Stimulated activated memory B cell treated with anti-CD40 and anti-IgM and Interleukin-4, amounts not matched to agents 10 μg/mL and 1 μg/mL and 100 μg/mL, for 72 hours (primary cell): ENCODE results near the gene SLC5A6.

Source experiments
- ATAC-seq: fragments of 150-1000 bp; cut with Tn5 transposase; 2 replicates; pipeline ENCODE4 v1.10.0; 2021
- H3K27ac Mint-ChIP-seq: one replicate; pipeline ENCODE4 v1.8.0; 2022; ENCODE audit warnings: mild to moderate bottlenecking, mixed read lengths
- H3K27me3 Mint-ChIP-seq: one replicate; pipeline ENCODE4 v1.8.0; 2022; ENCODE audit warnings: mixed read lengths
- H3K36me3 Mint-ChIP-seq: one replicate; pipeline ENCODE4 v1.8.0; 2022; ENCODE audit warnings: mixed read lengths
- H3K4me1 Mint-ChIP-seq: one replicate; pipeline ENCODE4 v1.8.0; 2022; ENCODE audit warnings: mixed read lengths
- H3K4me3 Mint-ChIP-seq: one replicate; pipeline ENCODE4 v1.8.0; 2022; ENCODE audit warnings: mild to moderate bottlenecking, moderate library complexity, mixed read lengths
- H3K9me3 Mint-ChIP-seq: one replicate; pipeline ENCODE4 v1.8.0; 2022; ENCODE audit warnings: mixed read lengths

SLC5A6 gene

GRCh38 chr2:27219091-27219490, 7.0 kb upstream of the SLC5A6 start:
- ATAC-seq = no peak
- Mint-ChIP-seq H3K36me3 (peaks cover 48% of the 10 kb centered on the region), H3K27ac (no peak overlapping the region), H3K27me3 (no peaks in the 10 kb centered on the region), H3K4me3 (no peak overlapping the region), H3K9me3 (no peaks in the 10 kb centered on the region), H3K4me1 (peaks cover 34% of the 10 kb centered on the region)

DNA sequence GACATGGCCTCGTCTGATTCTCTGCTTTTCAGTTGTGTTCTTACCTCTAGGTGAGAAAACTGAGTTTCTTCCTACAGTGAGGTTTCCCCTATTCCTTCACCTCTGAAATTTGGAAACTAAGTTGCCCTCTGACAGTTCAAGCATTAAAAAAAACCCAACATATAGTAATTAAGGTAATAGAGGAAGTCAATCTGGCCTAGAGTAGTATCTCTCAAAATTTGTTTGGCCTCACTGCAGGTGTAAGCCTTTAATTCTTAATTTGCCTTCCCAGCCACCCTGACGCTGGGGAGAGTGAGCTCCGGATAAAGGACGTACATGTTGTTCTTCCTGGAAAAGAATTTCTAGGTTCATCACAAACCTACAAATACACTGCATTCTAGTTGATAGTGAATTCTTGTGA, 6.5 kb upstream of the SLC5A6 start:
- no peak for ATAC-seq
- H3K27ac Mint-ChIP-seq = no peak overlapping the region
- peak overlapping the region; percentile 19 for H3K4me3 Mint-ChIP-seq
- peaks cover 36% of the 10 kb centered on the region for H3K4me1 Mint-ChIP-seq
- H3K36me3 Mint-ChIP-seq = peaks cover 47% of the 10 kb centered on the region
- no peaks in the 10 kb centered on the region for H3K27me3 Mint-ChIP-seq
- H3K9me3 Mint-ChIP-seq = no peaks in the 10 kb centered on the region

DNA sequence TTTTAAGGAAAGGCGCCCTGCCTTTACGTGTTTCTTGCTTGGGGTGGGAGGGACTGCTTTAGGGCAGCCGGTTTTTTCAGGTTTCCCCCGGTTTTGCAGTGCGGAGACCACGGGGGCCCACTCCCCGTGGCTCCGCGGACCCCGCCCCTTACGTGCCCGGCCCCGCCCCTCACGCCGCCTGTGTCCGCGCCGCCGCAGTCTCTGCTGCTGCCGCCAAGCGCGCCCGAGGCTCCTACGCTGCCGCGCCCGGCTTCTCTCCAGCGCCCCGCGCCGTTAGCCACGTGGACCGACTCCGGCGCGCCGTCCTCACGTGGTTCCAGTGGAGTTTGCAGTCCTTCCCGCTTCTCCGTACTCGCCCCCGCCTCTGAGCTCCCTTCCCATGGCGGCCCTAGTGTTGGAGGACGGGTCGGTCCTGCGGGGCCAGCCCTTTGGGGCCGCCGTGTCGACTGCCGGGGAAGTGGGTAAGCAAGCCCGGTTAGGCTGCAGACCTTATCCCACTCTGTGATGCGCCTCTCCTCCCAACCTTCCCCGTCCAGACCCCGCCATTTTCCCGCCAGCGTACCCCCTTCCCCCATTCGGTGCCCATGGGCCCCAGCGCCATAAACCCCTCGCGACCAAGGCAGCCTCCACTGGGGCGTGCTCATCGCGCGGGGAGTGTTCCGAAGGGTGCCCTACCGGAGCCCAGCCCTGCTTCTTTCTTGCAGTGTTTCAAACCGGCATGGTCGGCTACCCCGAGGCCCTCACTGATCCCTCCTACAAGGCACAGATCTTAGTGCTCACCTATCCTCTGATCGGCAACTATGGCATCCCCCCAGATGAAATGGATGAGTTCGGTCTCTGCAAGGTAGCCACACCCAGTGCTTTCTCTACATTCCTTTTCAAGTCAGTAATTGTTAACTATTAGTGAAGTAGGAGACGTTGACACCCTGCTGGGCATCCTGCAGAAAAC, 5.4 kb upstream of the SLC5A6 start, which contains the start of gene CAD:
Gene CAD, plus strand, starts transcription at position 197 of the 949 bp plus-strand sequence. Its CDS starts 183 bp downstream, at position 380.
- no peaks in the 10 kb centered on the region for H3K27me3 Mint-ChIP-seq
- peak; percentile 95 for ATAC-seq
- peak within 1 kb of the TSS; percentile 96 for H3K4me3 Mint-ChIP-seq
- H3K4me1 Mint-ChIP-seq = peaks cover 48% of the 10 kb centered on the region
- H3K27ac Mint-ChIP-seq = peak within 1 kb of the TSS; percentile 96
- no peaks in the 10 kb centered on the region for H3K9me3 Mint-ChIP-seq
- peaks cover 35% of the 10 kb centered on the region for H3K36me3 Mint-ChIP-seq

GRCh38 chr2:27216416-27217137, 4.5 kb upstream of the SLC5A6 start:
- Mint-ChIP-seq H3K27ac (peak overlapping the region; percentile 96), H3K4me1 (peaks cover 48% of the 10 kb centered on the region), H3K36me3 (peaks cover 26% of the 10 kb centered on the region), H3K27me3 (no peaks in the 10 kb centered on the region), H3K9me3 (no peaks in the 10 kb centered on the region), H3K4me3 (peak overlapping the region; percentile 96)
- no peak for ATAC-seq

DNA sequence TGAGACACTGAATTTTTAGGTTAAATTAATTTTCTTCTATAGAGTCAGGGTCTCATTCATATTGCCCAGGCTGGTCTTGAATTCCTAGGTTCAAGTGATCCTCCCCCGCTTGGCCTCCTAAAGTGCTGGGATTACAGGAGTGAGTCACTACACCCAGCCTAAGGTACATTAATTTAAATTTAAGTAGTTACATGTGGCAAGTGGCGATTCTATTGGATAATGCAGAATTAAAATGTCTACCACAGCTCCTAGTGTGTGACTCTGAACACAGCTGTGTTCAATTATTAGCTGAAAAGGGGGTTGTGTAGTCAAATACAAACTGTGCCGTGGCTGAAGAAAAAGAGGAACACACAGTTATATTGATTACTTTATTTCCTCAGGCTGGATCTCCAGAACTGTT, 2.9 kb upstream of the SLC5A6 start:
- Mint-ChIP-seq H3K4me3 (no peak overlapping the region), H3K9me3 (no peaks in the 10 kb centered on the region), H3K27ac (no peak overlapping the region), H3K4me1 (peaks cover 56% of the 10 kb centered on the region), H3K36me3 (peaks cover 16% of the 10 kb centered on the region), H3K27me3 (no peaks in the 10 kb centered on the region)
- ATAC-seq = no peak

DNA sequence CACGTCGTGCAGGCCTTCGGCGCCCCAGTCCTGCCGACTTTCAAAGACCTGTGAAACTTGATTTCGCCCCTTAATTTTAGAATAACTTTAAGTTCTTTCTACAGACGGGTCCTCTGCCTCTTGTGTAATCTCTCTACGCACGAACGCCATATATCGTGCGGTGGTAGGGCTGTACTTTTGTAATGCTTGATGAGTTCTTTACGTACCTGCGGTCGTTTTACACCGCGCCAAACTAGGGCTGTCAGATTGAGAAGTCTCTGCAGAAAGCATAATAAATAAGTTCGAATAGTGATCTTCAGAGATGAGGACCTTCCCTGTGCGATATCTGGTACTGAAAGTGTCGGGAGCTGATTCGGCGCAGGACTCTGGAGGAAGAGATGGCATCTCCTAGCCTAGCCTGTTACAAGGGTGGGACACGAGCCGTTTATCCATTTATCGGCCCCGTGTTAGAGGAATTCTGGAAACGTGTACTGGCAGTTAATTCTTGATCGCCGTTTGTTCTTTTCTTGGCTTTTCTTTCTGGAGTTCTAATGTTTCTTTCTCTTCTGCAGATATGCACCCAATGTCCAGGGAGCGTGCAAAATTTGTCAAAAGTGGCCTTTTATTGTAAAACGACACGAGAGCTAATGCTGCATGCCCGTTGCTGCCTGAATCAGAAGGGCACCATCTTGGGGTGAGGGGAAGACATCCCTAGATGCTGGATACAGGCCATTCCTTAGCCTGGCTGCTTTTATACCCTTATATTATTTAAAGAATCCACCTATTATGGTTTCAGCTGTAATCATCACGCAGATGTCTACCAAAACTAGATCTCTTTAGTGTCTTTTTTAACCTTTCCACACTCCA, 781 bp upstream of the SLC5A6 start:
- H3K9me3 Mint-ChIP-seq = no peaks in the 10 kb centered on the region
- peak overlapping the region; percentile 100 for H3K4me3 Mint-ChIP-seq
- H3K27ac Mint-ChIP-seq = peak overlapping the region; percentile 100
- H3K27me3 Mint-ChIP-seq = no peaks in the 10 kb centered on the region
- H3K4me1 Mint-ChIP-seq = peaks cover 53% of the 10 kb centered on the region
- H3K36me3 Mint-ChIP-seq = peaks cover 27% of the 10 kb centered on the region
- ATAC-seq = peak; percentile 67

GRCh38 chr2:27211241-27211942, 676 bp downstream of the SLC5A6 start:
- H3K27ac Mint-ChIP-seq = peak overlapping the region; percentile 100
- peaks cover 38% of the 10 kb centered on the region for H3K4me1 Mint-ChIP-seq
- no peaks in the 10 kb centered on the region for H3K27me3 Mint-ChIP-seq
- ATAC-seq = peak; percentile 2
- peaks cover 32% of the 10 kb centered on the region for H3K36me3 Mint-ChIP-seq
- H3K4me3 Mint-ChIP-seq = peak overlapping the region; percentile 100
- H3K9me3 Mint-ChIP-seq = no peaks in the 10 kb centered on the region

DNA sequence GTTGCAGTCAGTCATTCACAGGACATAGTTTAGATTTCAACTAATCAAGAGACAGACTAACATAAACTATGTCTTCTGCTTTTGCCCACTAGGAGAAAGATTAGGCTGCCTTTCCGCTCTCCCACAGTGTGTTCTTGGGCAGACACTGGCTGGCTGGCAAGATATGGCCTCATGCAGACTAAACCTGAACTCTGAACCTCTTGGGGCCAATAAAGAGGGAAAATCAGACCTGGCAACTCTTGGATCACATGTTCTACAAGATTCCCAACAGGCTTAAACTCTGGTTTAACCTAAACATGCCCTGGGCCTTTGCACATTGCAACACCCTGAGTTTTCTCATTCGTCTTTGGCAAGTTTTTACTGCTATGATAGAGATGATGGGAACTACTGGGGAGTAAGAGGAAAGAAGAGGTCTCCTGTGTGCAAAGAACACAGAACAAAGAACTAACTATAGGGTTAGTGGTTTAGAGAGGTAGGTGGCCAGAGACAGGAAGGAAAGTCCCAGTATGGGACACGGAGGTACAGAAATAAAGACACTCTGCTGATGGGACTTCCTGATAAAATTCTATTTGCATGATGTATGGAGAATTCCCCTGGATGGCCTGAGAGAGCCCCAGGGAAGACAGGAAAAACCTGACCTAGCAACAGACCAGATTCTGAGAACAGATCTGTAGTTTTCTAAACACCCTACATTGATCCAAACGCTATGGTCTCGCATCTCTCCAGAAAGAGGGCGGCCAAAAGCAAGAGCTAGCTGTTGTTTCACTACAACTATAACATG, 2.3 kb downstream of the SLC5A6 start:
- Mint-ChIP-seq H3K27ac (peak overlapping the region; percentile 62), H3K4me1 (peaks cover 31% of the 10 kb centered on the region), H3K27me3 (no peaks in the 10 kb centered on the region), H3K36me3 (peaks cover 40% of the 10 kb centered on the region), H3K9me3 (no peaks in the 10 kb centered on the region), H3K4me3 (peak overlapping the region; percentile 15)
- ATAC-seq = no peak

- H3K36me3 Mint-ChIP-seq = peaks cover 46% of the 10 kb centered on the region
- no peaks in the 10 kb centered on the region for H3K27me3 Mint-ChIP-seq
- no peak for ATAC-seq
- no peaks in the 10 kb centered on the region for H3K9me3 Mint-ChIP-seq
- H3K4me3 Mint-ChIP-seq = no peak overlapping the region
- H3K27ac Mint-ChIP-seq = no peak overlapping the region
- peaks cover 27% of the 10 kb centered on the region for H3K4me1 Mint-ChIP-seq
Observed at GRCh38 chr2:27208486-27209050, 3.5 kb downstream of the SLC5A6 start.

DNA sequence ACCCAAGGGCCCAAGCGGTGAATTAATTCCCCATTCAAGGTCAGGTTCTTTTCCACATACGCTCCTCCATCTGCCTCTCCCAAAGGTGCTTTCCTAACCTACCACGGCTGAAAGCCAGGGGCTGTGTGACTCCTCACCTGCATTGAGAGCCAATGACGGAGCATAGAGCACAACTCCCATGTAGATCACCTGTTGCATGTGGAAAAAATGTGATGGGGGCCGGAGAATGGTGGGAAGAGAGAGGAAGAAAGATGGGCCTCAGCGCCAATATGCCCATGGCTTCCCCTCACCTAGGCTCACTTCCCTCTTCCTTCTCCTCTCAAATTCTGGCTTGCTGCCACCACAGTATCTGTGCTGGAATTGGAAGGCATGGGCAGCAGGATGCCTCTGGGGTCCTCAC, 5.7 kb downstream of the SLC5A6 start:
- Mint-ChIP-seq H3K4me1 (peaks cover 15% of the 10 kb centered on the region), H3K9me3 (no peaks in the 10 kb centered on the region)
- no peak for ATAC-seq

GRCh38 chr2:27205206-27205605, 6.9 kb downstream of the SLC5A6 start:
- H3K9me3 Mint-ChIP-seq = no peaks in the 10 kb centered on the region
- no peak overlapping the region for H3K27ac Mint-ChIP-seq
- peaks cover 67% of the 10 kb centered on the region for H3K36me3 Mint-ChIP-seq

More for the DNA sequence above, 5.7 kb downstream of the SLC5A6 start:
- Mint-ChIP-seq H3K27ac (no peak overlapping the region), H3K36me3 (peaks cover 64% of the 10 kb centered on the region), H3K4me3 (no peak overlapping the region), H3K27me3 (no peaks in the 10 kb centered on the region)

DNA sequence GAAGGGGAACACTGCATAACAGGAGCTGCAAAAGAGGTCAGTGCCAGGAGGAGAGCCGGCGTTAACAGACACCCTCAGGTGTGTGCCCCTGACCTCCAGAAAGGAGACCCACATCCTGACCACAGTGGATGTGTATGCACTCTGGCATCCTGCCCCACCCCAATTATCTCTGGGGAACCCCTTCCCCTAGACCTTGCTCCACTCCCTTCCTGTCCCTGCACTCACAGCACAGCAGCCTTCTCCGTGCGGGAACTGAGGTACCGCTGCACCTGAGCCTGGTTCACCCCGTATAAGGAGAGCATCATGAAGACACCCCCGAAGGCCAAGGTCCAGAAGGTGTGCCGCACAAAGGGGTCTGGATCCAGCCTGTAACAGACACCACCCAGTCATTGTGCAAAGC, 7.5 kb downstream of the SLC5A6 start:
- no peak overlapping the region for H3K4me3 Mint-ChIP-seq
- no peak for ATAC-seq

More at GRCh38 chr2:27205206-27205605, 6.9 kb downstream of the SLC5A6 start:
- no peak for ATAC-seq
- Mint-ChIP-seq H3K4me1 (peaks cover 10% of the 10 kb centered on the region), H3K27me3 (no peaks in the 10 kb centered on the region), H3K4me3 (no peak overlapping the region)

GRCh38 chr2:27203741-27204140, 8.3 kb downstream of the SLC5A6 start:
- H3K27ac Mint-ChIP-seq = no peak overlapping the region
- no peaks in the 10 kb centered on the region for H3K9me3 Mint-ChIP-seq

More for the DNA sequence above, 7.5 kb downstream of the SLC5A6 start:
- Mint-ChIP-seq H3K27ac (no peak overlapping the region), H3K4me1 (peaks cover 4% of the 10 kb centered on the region), H3K9me3 (no peaks in the 10 kb centered on the region), H3K27me3 (no peaks in the 10 kb centered on the region), H3K36me3 (peaks cover 68% of the 10 kb centered on the region)

More at GRCh38 chr2:27203741-27204140, 8.3 kb downstream of the SLC5A6 start:
- Mint-ChIP-seq H3K36me3 (peaks cover 70% of the 10 kb centered on the region), H3K4me1 (no peaks in the 10 kb centered on the region), H3K27me3 (no peaks in the 10 kb centered on the region), H3K4me3 (no peak overlapping the region)
- no peak for ATAC-seq
